A375 (cell line): ENCODE results near the gene EPHA1. TPM values are rescaled to one million over a fixed set of nuclear protein-coding genes. Genes with fewer than 3 reads are reported as not detected.

Experiments
- small RNA-seq: library from RNA; depleted of rRNA; stranded (forward); fragments of <200 nt; gene quantifications from one replicate; pipeline ENCODE3, GENCODE V24; 2014
- total RNA-seq: library from RNA; depleted of rRNA; stranded (reverse); fragments of >200 nt; shearing (Covaris generic); gene quantifications from 2 replicates; pipeline ENCODE4 v1.2.3, GENCODE V29; 2014; rRNA removed

EPHA1 gene
- total RNA-seq = 0.04 and 0.24 TPM in 2 replicates

GRCh38 chr7:143408686-143409561 lies at the start of gene EPHA1:
Gene EPHA1, minus strand, starts transcription at chr7:143408856. Its CDS starts 51 bp downstream, at chr7:143408805.

GRCh38 chr7:143443153-143443552 lies 34.5 kb upstream of the EPHA1 start, which contains the start of gene TAS2R60:
Gene TAS2R60, plus strand, starts transcription at chr7:143443453. Its CDS starts 0 bp downstream, at chr7:143443453.

GRCh38 chr7:143380646-143381426 lies 27.8 kb downstream of the EPHA1 start, which contains the start of gene ZYX:
Gene ZYX, plus strand, starts transcription at chr7:143381345. Its CDS starts 227 bp downstream, at chr7:143381572.

GRCh38 chr7:143362131-143363015 lies 46.3 kb downstream of the EPHA1 start, which contains the start of gene FAM131B:
Gene FAM131B, minus strand, starts transcription at chr7:143362713. Its CDS starts 110 bp downstream, at chr7:143362603.

Small RNAs within 50 kb of the gene (small RNA-seq; reads per million reads assigned to genes)
- not detected for gene MIR6892

Other genes with a start within 250 kb of the EPHA1 start
- gene TAS2R39, start 225.4 kb downstream of the EPHA1 start, total RNA-seq = not detected in 2 replicates
- not detected in 2 replicates for gene TAS2R40, start 186.8 kb downstream of the EPHA1 start, total RNA-seq
- gene GSTK1, start 145.4 kb downstream of the EPHA1 start, total RNA-seq = 126 and 140 TPM in 2 replicates
- 1.2 and 3.2 TPM in 2 replicates for gene TMEM139, start 123.9 kb downstream of the EPHA1 start, total RNA-seq
- 19.1 and 25.5 TPM in 2 replicates for gene CASP2, start 120.5 kb downstream of the EPHA1 start, total RNA-seq
- gene CLCN1, start 92.7 kb downstream of the EPHA1 start, total RNA-seq = not detected in 2 replicates
- gene FAM131B, start 46.1 kb downstream of the EPHA1 start, total RNA-seq = 1.4 and 2.4 TPM in 2 replicates
- 54.7 and 69.1 TPM in 2 replicates for gene ZYX, start 27.5 kb downstream of the EPHA1 start, total RNA-seq
- not detected in 2 replicates for gene TAS2R60, start 34.6 kb upstream of the EPHA1 start, total RNA-seq
- not detected in 2 replicates for gene TAS2R41, start 69.0 kb upstream of the EPHA1 start, total RNA-seq
- not detected in 2 replicates for gene CTAGE15, start 162.9 kb upstream of the EPHA1 start, total RNA-seq
- gene TCAF2, start 212.1 kb upstream of the EPHA1 start, total RNA-seq = 4.1 and 4.4 TPM in 2 replicates